Thymus (tissue), 11 donors: ENCODE results near the gene GNA12. TPM values are rescaled to one million over a fixed set of nuclear protein-coding genes. Genes with fewer than 3 reads are reported as not detected.

Source experiments
- DNase-seq, 9 donors: peaks; one replicate each; pipeline ENCODE4 v3.0.0-alpha.2; 2013; ENCODE audit warnings: low spot score in 9 of 9, low read depth in 6 of 9, missing footprints in 1 of 9
- H3K27ac ChIP-seq, 2 donors: one replicate each; pipeline ENCODE4 v1.5.1; 2013; ENCODE audit warnings: control low read depth in 1 of 2, low read depth in 1 of 2, low read length in 1 of 2, mild to moderate bottlenecking in 1 of 2, moderate library complexity in 1 of 2
- H3K27me3 ChIP-seq, 2 donors: one replicate each; pipeline ENCODE4 v1.5.1; 2013; ENCODE audit warnings: low read length in 1 of 2; ENCODE audit not compliant: control insufficient read depth in 2 of 2, insufficient read depth in 1 of 2
- H3K36me3 ChIP-seq, 2 donors: one replicate each; pipeline ENCODE4 v1.5.1; 2013; ENCODE audit warnings: low read length in 1 of 2, mild to moderate bottlenecking in 1 of 2, moderate library complexity in 1 of 2; ENCODE audit not compliant: control insufficient read depth in 2 of 2, insufficient read depth in 2 of 2
- H3K4me1 ChIP-seq, 2 donors: one replicate each; pipeline ENCODE4 v1.5.1; 2013; ENCODE audit warnings: low read length in 2 of 2; ENCODE audit not compliant: control insufficient read depth in 2 of 2, insufficient read depth in 2 of 2
- H3K4me3 ChIP-seq, 2 donors: one replicate each; pipeline ENCODE4 v1.5.1; 2013; ENCODE audit warnings: low read length in 2 of 2, control low read depth in 1 of 2, mild to moderate bottlenecking in 1 of 2
- H3K9me3 ChIP-seq, 2 donors: one replicate each; pipeline ENCODE4 v1.5.1; 2013; ENCODE audit warnings: low read length in 1 of 2, mild to moderate bottlenecking in 1 of 2; ENCODE audit not compliant: control insufficient read depth in 2 of 2, insufficient read depth in 1 of 2
- WGBS: extraction: QIAGEN DNeasy Blood & Tissue Kit; methylation state at CpG from one replicate; pipeline ENCODE4 v1.1.7; 2013; 5-methylcytosine and 5-hydroxymethylcytosine counted together
- polyA plus RNA-seq: library from polyadenylated mRNA; stranded (reverse); fragments of 200-250 nt; gene quantifications from one replicate; pipeline ENCODE4 v1.2.3, GENCODE V29; 2013
- total RNA-seq: library from RNA; stranded (reverse); fragments of 120-200 nt; gene quantifications from one replicate; pipeline ENCODE4 v1.2.4, GENCODE V29; 2013
- donor health status: healthy.

The GNA12 gene
- total and polyA plus RNA-seq, 2 donors: 4.4 to 11.9 TPM

DNA sequence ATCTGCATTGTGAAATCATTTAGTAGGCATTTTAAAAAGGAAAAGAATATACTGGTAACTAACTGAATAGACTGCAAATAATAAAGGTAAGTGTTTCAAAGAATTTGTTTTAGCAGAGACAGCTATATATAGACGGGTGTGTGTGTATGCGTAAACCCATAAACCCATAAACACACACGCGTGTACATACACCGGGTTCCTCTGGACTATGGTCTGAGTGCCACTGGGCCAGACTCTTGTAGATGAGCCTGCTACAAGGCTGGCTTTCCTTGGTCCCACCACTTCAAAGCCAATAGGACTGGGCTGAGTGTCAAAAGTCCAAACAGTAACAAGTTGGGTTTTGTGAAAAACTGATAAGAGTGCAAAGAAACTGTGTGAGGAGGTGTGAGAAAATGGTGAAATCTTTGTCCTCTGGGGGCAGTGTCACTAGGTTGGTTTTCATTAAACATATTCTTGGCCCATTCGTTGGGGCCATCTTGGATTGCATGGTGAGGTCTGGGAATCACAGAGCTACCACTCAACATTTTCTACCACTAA, 39.8 kb downstream of the GNA12 start:
- Histone ChIP-seq H3K9me3 (no peaks in the 10 kb centered on the region), H3K4me3 (no peak overlapping the region), H3K36me3 (no peaks in the 10 kb centered on the region), H3K27me3 (no peaks in the 10 kb centered on the region), H3K27ac (no peak overlapping the region), H3K4me1 (peaks cover 0 to 25% of the 10 kb centered on the region in 2 donors)
- WGBS: 97% methylated on average over 6 of the region's 6 CpGs
- DNase-seq: no peak

DNA sequence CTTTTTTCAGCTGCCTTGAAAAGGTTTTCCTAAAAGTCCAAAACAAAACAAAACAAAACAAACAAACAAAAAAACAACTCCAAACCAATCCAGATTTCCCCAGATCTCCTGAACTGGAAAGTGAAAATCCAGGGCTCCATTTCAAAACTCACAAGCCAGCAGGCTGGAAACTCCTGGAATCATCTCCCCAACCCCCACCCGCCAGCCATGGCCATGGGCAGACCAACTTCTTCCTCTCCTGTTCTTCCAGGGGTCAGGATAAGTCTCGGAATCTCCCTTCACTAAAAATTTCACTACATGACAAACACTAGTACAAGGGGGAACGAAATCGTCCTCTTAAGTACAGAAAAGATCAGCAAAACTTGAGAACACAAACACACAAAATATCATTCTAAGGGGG, 40.4 kb downstream of the GNA12 start:
- 97% methylated on average over 4 of the region's 4 CpGs for WGBS
- no peaks in the 10 kb centered on the region for H3K36me3 ChIP-seq
- H3K27me3 ChIP-seq: no peaks in the 10 kb centered on the region
- H3K27ac ChIP-seq: no peak overlapping the region
- H3K9me3 ChIP-seq: no peaks in the 10 kb centered on the region
- peaks cover 0 to 25% of the 10 kb centered on the region in 2 donors for H3K4me1 ChIP-seq
- no peak for DNase-seq
- no peak overlapping the region for H3K4me3 ChIP-seq

DNA sequence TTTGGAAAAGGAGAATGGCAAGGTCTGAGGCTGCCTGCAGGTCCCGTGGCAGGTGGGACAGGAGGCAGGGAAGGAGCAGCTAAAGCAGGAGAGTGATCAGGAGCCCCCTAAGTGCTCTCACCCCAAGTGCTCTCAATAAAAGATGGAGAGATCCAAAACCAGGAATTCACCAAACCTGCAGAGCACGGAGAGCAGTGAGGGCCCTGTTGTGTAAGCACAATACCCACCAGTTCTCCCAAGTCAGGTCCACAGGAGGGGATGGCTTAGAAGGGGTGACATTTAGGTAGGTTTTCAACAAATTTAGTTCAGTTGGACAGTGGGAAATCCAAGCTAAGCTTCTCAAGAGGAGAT, 40.8 kb downstream of the GNA12 start:
- 90% methylated on average over 2 of the region's 2 CpGs for WGBS
- DNase-seq: no peak
- H3K27ac ChIP-seq: peak overlapping the region in 1 of 2 donors; percentile 64
- peaks cover 0 to 24% of the 10 kb centered on the region in 2 donors for H3K4me1 ChIP-seq
- H3K9me3 ChIP-seq: no peaks in the 10 kb centered on the region
- no peaks in the 10 kb centered on the region for H3K36me3 ChIP-seq
- no peaks in the 10 kb centered on the region for H3K27me3 ChIP-seq
- H3K4me3 ChIP-seq: no peak overlapping the region

DNA sequence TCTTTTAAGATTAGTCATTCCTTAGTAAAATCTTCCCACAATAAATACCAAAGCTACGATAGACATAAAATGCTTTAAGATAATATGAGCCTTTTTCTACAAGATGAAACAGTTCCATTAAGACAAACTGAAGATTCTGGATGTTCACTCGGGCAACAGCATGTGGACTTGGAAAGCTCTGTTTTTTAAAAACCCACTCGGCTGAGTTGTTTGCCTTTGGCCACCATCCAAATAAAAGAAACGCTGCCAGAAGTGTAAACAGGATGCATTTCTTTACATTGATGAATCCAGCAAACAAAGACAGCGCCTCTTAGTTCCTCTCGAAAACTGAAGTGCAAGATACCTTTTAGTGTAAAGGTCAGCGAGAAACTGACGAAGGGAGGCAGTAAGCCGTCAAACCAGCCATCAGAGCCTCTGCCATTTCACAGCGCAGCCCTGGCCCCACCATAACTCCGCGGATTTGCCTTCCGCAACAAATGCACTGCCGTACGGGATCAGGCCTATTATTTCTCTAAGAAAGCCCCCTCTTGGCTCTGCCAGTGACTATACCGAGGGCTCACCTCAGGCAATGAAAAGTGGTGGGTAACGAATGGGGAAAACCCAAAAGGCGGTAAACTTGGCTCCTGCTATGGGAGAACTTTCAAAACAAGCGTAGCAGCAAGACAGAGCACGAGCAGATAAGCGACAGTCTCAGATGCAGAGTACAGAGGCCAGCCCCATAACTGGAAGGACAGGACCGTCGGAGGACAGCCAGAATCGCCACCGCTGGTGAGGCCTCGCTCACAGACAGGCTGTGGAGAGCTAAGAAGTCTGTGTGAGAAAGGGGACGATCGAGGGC, 41.4 kb downstream of the GNA12 start:
- Histone ChIP-seq H3K4me1 (peaks cover 0 to 19% of the 10 kb centered on the region in 2 donors), H3K27ac (peak overlapping the region; percentile 25 to 64), H3K27me3 (no peaks in the 10 kb centered on the region), H3K36me3 (no peaks in the 10 kb centered on the region), H3K4me3 (no peak overlapping the region), H3K9me3 (no peaks in the 10 kb centered on the region)
- 92% methylated on average over 28 of the region's 28 CpGs for WGBS
- DNase-seq: no peak

DNA sequence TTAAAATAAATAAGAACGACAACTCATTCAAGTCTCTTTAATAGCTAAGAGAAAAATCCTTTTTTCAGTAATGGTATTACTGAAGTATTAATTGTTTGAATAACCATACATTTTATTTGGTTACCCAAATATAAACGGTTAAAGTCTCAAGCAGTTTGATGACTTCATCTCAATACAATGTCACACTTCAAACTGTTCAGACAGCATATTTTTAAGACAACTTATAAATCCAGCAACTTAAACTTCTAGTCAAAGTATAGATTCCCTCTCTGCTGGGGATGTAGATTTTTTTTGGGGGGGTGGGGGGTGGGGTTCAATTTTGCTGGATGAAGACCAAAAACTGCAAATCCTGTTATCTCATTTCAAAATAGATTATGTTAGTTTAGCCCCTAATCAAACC, 42.0 kb downstream of the GNA12 start:
- H3K27ac ChIP-seq: no peak overlapping the region
- no peaks in the 10 kb centered on the region for H3K9me3 ChIP-seq
- no peaks in the 10 kb centered on the region for H3K36me3 ChIP-seq
- WGBS: 92% methylated on average over 2 of the region's 2 CpGs
- H3K4me1 ChIP-seq: peaks cover 0 to 19% of the 10 kb centered on the region in 2 donors
- H3K27me3 ChIP-seq: no peaks in the 10 kb centered on the region
- no peak for DNase-seq
- no peak overlapping the region for H3K4me3 ChIP-seq

DNA sequence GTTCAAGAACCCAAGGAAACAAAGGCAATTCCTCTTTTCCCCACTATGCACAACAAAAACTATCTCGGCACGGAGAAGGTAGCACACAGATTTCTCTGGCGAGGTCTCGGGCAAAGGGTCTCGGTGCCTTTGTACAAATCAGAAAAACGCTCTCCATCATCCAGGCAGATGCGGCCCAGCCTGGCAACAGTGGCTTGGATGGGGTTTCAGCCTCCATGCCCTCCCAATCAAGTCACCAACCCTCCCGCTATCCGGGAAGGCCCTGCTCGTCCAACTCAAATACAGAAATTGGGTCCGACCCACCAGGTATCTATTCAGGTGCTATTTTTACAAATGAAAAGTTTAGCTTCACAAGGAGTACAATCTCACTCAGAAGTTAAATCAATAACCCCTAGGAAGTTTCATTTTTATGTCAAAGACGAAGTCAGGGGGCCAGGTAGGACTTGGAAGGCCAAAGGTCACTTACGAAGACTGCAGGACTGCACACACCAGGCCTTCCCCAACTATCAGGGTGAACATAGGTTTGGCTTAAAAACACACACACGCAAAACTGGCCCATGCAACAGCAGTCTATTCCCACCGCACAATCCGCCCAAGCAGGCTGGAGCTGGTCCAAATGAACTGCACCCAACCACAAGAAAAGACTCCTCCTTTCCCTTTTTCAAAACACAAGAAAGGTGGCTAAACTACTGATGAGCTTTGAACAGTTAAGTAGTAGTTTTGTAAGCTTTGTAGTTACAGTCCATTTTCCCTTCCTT, 43.0 kb downstream of the GNA12 start:
- Histone ChIP-seq H3K27ac (no peak overlapping the region), H3K9me3 (no peaks in the 10 kb centered on the region), H3K4me3 (no peak overlapping the region), H3K36me3 (no peaks in the 10 kb centered on the region), H3K27me3 (no peaks in the 10 kb centered on the region), H3K4me1 (peaks cover 0 to 19% of the 10 kb centered on the region in 2 donors)
- no peak for DNase-seq
- 79% methylated on average over 16 of the region's 16 CpGs for WGBS

DNA sequence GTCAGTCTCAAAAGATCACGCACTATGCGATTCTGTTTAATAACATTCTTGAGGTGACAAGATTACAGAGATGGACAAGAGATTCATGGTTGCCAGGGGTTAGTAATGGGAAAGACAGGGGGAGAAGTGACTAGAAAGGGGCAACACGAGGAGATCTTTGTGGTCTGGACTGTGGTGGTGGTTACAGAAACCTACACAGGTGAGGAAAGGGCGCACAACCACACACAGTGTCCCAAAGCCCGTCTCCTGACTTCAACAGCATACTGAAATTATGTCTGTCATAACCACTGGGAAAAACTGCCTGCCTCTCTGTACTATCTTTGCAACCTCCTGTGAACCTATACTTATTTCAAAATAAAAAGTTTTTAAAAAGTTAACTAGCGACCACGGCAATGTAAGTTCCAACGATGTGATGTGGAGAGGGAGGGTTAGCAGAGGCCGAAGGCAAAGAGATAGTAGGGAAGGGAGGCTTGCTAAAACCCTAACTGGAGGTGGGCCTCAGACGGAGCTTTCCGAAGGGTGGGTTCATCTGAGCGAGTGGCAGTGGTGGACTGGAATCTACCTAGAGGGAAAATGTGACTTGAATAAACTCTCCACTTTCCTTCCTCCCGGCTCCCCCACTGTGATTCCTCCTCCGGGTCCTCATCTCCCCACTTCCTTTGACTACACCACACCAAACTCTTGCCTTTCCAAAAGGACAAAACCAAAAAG, 43.7 kb downstream of the GNA12 start:
- Histone ChIP-seq H3K27ac (no peak overlapping the region), H3K4me1 (peaks cover 0 to 19% of the 10 kb centered on the region in 2 donors), H3K9me3 (no peaks in the 10 kb centered on the region), H3K4me3 (no peak overlapping the region), H3K36me3 (no peaks in the 10 kb centered on the region), H3K27me3 (no peaks in the 10 kb centered on the region)
- DNase-seq: no peak
- WGBS: 86% methylated on average over 14 of the region's 14 CpGs

DNA sequence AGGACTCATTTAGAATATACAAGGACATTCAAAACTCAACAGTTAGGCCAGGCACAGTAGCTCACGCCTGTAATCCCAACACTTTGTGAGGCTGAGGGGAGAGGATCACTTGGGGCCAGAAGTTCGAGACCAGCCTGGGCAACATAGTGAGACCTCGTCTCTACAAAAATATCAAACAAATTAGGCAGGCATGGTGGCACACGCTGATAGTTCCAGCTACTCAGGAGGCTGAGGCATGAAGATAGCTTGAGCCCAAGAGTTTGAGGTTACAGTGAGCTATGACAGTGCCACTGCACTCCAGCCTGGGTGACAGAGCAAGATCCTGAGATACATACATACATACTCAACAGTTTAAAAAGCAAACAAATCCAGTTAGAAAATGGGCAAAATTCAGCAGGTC, 44.9 kb downstream of the GNA12 start:
- Histone ChIP-seq H3K4me3 (no peak overlapping the region), H3K36me3 (peaks cover 0 to 3% of the 10 kb centered on the region in 2 donors), H3K4me1 (peaks cover 0 to 19% of the 10 kb centered on the region in 2 donors), H3K9me3 (no peaks in the 10 kb centered on the region), H3K27me3 (no peaks in the 10 kb centered on the region), H3K27ac (no peak overlapping the region)
- DNase-seq: no peak
- WGBS: 96% methylated on average over 4 of the region's 4 CpGs
